Keratinocyte (primary cell): ENCODE data around the gene AHNAK2. TPM values are rescaled to one million over a fixed set of nuclear protein-coding genes. Genes with fewer than 3 reads are reported as not detected.

Experiments
- DNase-seq: peaks from one replicate; pipeline ENCODE4 v3.0.0-alpha.2; 2011; ENCODE audit warnings: low read depth, missing footprints, low spot score
- FAIRE-seq: peaks from 2 replicates; lab custom pipeline; 2011; peaks lifted over from hg19 to GRCh38; lab: Jason Lieb, UNC
- H2AFZ ChIP-seq: 2 replicates; pipeline ENCODE4 v1.6.0; 2012; ENCODE audit warnings: low read length, control low read depth, inconsistent platforms; ENCODE audit not compliant: control insufficient read depth
- H3K27ac ChIP-seq: 2 replicates; pipeline ENCODE4 v1.5.1; 2011; ENCODE audit warnings: low read length; ENCODE audit not compliant: control insufficient read depth, insufficient read depth
- H3K27me3 ChIP-seq: 3 replicates; pipeline ENCODE4 v1.6.0; 2011; ENCODE audit warnings: low read length; ENCODE audit not compliant: control insufficient read depth, insufficient read depth; ENCODE audit errors: extremely low read depth
- H3K36me3 ChIP-seq, 2 experiments: 2 replicates in 1 of 2; 3 replicates in 1 of 2; pipeline ENCODE4 v1.5.1; 2011; ENCODE audit warnings: low read length in 2 of 2, mild to moderate bottlenecking in 1 of 2; ENCODE audit not compliant: control insufficient read depth in 2 of 2, insufficient read depth in 2 of 2; ENCODE audit errors: extremely low read depth in 1 of 2
- H3K4me1 ChIP-seq: 3 replicates; pipeline ENCODE4 v1.5.1; 2011; ENCODE audit warnings: low read length; ENCODE audit not compliant: control insufficient read depth, insufficient read depth; ENCODE audit errors: extremely low read depth
- H3K4me2 ChIP-seq: 3 replicates; pipeline ENCODE4 v1.6.0; 2011; ENCODE audit warnings: low read depth, low read length; ENCODE audit not compliant: control insufficient read depth, insufficient read depth; ENCODE audit errors: extremely low read depth
- H3K4me3 ChIP-seq, 3 experiments: fragments of 200-600 bp in 1 of 3; sonication (generic) in 1 of 3; 2 replicates in 2 of 3; 3 replicates in 1 of 3; pipeline ENCODE4 v1.5.1; 2011 to 2016; ENCODE audit warnings: low read length in 3 of 3, mild to moderate bottlenecking in 3 of 3, control low read depth in 2 of 3, inconsistent platforms in 1 of 3, low read depth in 1 of 3, mixed read lengths in 1 of 3, mixed run types in 1 of 3, moderate library complexity in 1 of 3; ENCODE audit not compliant: control insufficient read depth in 2 of 3, insufficient read depth in 2 of 3; ENCODE audit errors: extremely low read depth in 1 of 3
- H3K79me2 ChIP-seq: 2 replicates; pipeline ENCODE4 v1.6.0; 2012; ENCODE audit warnings: low read length; ENCODE audit not compliant: control insufficient read depth, insufficient read depth
- H3K9ac ChIP-seq: 3 replicates; pipeline ENCODE4 v1.6.0; 2011; ENCODE audit warnings: low read length; ENCODE audit not compliant: control insufficient read depth, insufficient read depth; ENCODE audit errors: extremely low read depth
- H3K9me1 ChIP-seq: 3 replicates; pipeline ENCODE4 v1.6.0; 2011; ENCODE audit warnings: low read length; ENCODE audit not compliant: control insufficient read depth, insufficient read depth; ENCODE audit errors: extremely low read depth
- H3K9me3 ChIP-seq: 2 replicates; pipeline ENCODE4 v1.5.1; 2012; ENCODE audit warnings: low read depth, low read length; ENCODE audit not compliant: control insufficient read depth
- H4K20me1 ChIP-seq: 3 replicates; pipeline ENCODE4 v1.6.0; 2011; ENCODE audit warnings: low read length; ENCODE audit not compliant: control insufficient read depth, insufficient read depth; ENCODE audit errors: extremely low read depth
- CTCF ChIP-seq, 3 experiments: IDR thresholded peaks in 1 of 3; conservative IDR thresholded peaks in 1 of 3; optimal IDR thresholded peaks in 1 of 3; 2 replicates in 2 of 3; 3 replicates in 1 of 3; pipeline versions ENCODE3 to v1.5.1; 2011; ENCODE audit warnings: low read length in 3 of 3, mild to moderate bottlenecking in 3 of 3, moderate library complexity in 2 of 3, control low read depth in 1 of 3, inconsistent platforms in 1 of 3; ENCODE audit not compliant: insufficient read depth in 2 of 3; ENCODE audit errors: extremely low read depth in 1 of 3
- EZH2 ChIP-seq: IDR thresholded peaks from one replicate; pipeline ENCODE4 v1.6.1; 2012; ENCODE audit warnings: inconsistent platforms, mild to moderate bottlenecking, low read length, moderate library complexity
- dilution Hi-C: fragments of 300-500 bp; cut with MboI; formaldehyde crosslinking; loops from one replicate; pipeline ENCODE4 v1.7.0; 2020; ENCODE audit warnings: low sequenced_read_pairs; ENCODE audit not compliant: extremely low pct_ligation_motif_present
- polyA plus RNA-seq, 5 experiments: library from polyadenylated mRNA; depleted of rRNA in 3 of 5; stranded (reverse) in 3 of 5; stranded (forward) in 1 of 5; unstranded in 1 of 5; fragments of >200 nt; gene quantifications; 1 replicate in 1 of 5; 2 replicates in 3 of 5; 3 replicates in 1 of 5; pipeline versions ENCODE4 v1.2.1 to v1.2.3, GENCODE V29; 2011 to 2012; ENCODE audit warnings: missing spikeins in 2 of 5, low read depth in 1 of 5, low replicate concordance in 1 of 5

The AHNAK2 gene
- polyA plus RNA-seq, 1 donor (not counting 4 experiments of a cell fraction or from before 2014, with no cell fraction given), result 164 TPM

DNA sequence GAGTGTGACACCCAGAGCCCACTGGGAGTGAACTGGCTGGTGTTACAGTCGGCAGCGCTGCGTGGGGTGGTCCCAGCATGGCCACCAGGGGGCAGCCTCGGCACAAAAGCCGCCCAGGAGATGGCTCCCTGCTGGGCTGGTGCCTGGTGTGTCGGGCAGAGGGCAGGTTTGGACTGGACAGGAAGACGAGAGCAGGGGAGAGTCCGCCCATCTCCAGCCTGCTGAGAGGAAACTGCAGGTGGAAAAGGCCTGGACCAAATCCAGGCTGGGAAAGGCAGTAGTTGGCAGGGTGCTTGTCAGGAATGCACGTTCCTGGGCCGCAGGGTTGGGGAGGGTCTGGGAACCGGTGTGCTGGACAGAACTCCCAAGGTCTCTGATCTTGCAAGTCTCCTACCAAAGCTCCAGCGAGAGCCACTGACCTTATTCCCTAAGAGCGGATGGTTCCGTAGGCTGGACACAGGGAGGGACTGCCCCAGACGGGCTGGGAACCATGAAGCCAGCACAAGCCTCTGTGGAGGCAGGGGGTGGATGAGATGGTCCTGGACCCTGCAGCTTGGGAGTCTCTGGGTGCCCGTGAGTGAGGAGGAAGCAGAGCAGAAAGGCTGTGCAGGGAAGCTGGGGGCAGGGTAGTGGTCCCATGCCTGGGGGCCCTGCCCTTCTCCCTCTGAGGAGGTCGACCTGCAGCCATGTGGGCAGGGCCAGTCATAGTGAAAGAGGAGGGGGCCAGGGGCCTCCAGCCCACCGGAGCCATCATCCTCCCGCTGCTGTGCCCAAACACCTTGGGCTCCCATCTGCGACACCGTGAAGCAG lies 1.8 kb downstream of the AHNAK2 start:
- dilution Hi-C loops, result no loop called here
- TF ChIP-seq CTCF (optimal IDR thresholded peaks at IDR 0.05 in 1 of 3, IDR thresholded peaks at IDR 0.05 in 1 of 3, conservative IDR thresholded peaks at IDR 0.05 in 1 of 3; ENCODE audit: extremely low read depth in 1 of 3, insufficient read depth in 2 of 3, low read length in 3 of 3) (peak in 2 of 3 experiments; percentile 83 to 97), EZH2 (no peak)
- peaks cover 3% of the 10 kb centered on the region for H4K20me1 ChIP-seq
- no peaks in the 10 kb centered on the region for H3K27me3 ChIP-seq
- no peak overlapping the region for H2AFZ ChIP-seq
- H3K9me1 ChIP-seq, result no peaks in the 10 kb centered on the region
- FAIRE-seq (peak; percentile 71), DNase-seq (no peak)
- peaks cover 51% of the 10 kb centered on the region for H3K4me1 ChIP-seq
- H3K27ac ChIP-seq, result no peak overlapping the region
- peak overlapping the region; percentile 78 for H3K4me2 ChIP-seq
- H3K9me3 ChIP-seq, result no peaks in the 10 kb centered on the region
- H3K36me3 ChIP-seq, result no peaks in the 10 kb centered on the region
- no peak overlapping the region for H3K9ac ChIP-seq
- H3K79me2 ChIP-seq, result peaks cover 14% of the 10 kb centered on the region
- H3K4me3 ChIP-seq, result peak overlapping the region; percentile 65 to 86 (median 82)

GRCh38 chr14:104975481-104976197 lies 2.5 kb downstream of the AHNAK2 start:
- H3K27ac ChIP-seq, result no peak overlapping the region

More at GRCh38 chr14:104975481-104976197, 2.5 kb downstream of the AHNAK2 start:
- no peaks in the 10 kb centered on the region for H3K36me3 ChIP-seq
- H3K9me3 ChIP-seq, result no peaks in the 10 kb centered on the region
- no peak for TF ChIP-seq CTCF (optimal IDR thresholded peaks at IDR 0.05 in 1 of 3, IDR thresholded peaks at IDR 0.05 in 1 of 3, conservative IDR thresholded peaks at IDR 0.05 in 1 of 3; ENCODE audit: extremely low read depth in 1 of 3, insufficient read depth in 2 of 3, low read length in 3 of 3)
- no peak for TF ChIP-seq EZH2
- H3K4me2 ChIP-seq, result no peak overlapping the region
- peaks cover 58% of the 10 kb centered on the region for H3K4me1 ChIP-seq
- dilution Hi-C loops, result no loop called here
- peaks cover 3% of the 10 kb centered on the region for H4K20me1 ChIP-seq
- no peak for DNase-seq
- no peak overlapping the region for H3K9ac ChIP-seq
- H3K4me3 ChIP-seq, result no peak overlapping the region
- H3K9me1 ChIP-seq, result no peaks in the 10 kb centered on the region
- H3K79me2 ChIP-seq, result peaks cover 20% of the 10 kb centered on the region
- no peaks in the 10 kb centered on the region for H3K27me3 ChIP-seq
- no peak overlapping the region for H2AFZ ChIP-seq
- FAIRE-seq, result no peak
